Measurements from ENCODE around the gene STIP1. TPM values are rescaled to one million over a fixed set of nuclear protein-coding genes. Genes with fewer than 3 reads are reported as not detected.

The STIP1 gene
- total and polyA plus RNA-seq, 2 donors (not counting 3 experiments of a cell fraction or from before 2014, with no cell fraction given): 117 to 226 TPM

- ChIA-PET POLR2A (interaction anchor here (0.9 to 1.6 kb wide), 2 partner anchors 16 to 136 kb away, joined by 3 to 6 read pairs; partner anchors contain the start of genes MACROD1, PRDX5 and TRMT112), CTCF (interaction anchor here (0.6 to 1.6 kb wide), 9 partner anchors 15 to 180 kb away, joined by 3 to 5 read pairs (median 3); partner anchors contain the start of gene MACROD1)
- Histone ChIP-seq H3K9me1 (replicated peaks; ENCODE audit: control insufficient read depth, extremely low read depth, insufficient read depth, low read length) (no peaks in the 10 kb centered on the region), H3K27ac (ENCODE audit: insufficient read depth, low read depth, low read length) (peak overlapping the region; percentile 29), H2AFZ (ENCODE audit: low read depth, low read length) (peak overlapping the region; percentile 22), H3K9me3 (replicated peaks; ENCODE audit: control insufficient read depth, insufficient read depth, low read length) (no peaks in the 10 kb centered on the region), H3K4me3 (replicated peaks in 1 of 3; ENCODE audit: insufficient read depth in 1 of 3, low read depth in 1 of 3, low read length in 3 of 3) (no peak overlapping the region), H3K36me3 (ENCODE audit: control insufficient read depth in 2 of 2, extremely low read depth in 1 of 2, insufficient read depth in 2 of 2, low read length in 2 of 2) (no peaks in the 10 kb centered on the region), H3K4me1 (ENCODE audit: control insufficient read depth, extremely low read depth, insufficient read depth, low read length) (peaks cover 14% of the 10 kb centered on the region), H3K4me2 (ENCODE audit: insufficient read depth, low read length) (no peak overlapping the region), H3K27me3 (ENCODE audit: control insufficient read depth in 2 of 2, insufficient read depth in 2 of 2, low read length in 2 of 2) (no peaks in the 10 kb centered on the region), H4K20me1 (replicated peaks; ENCODE audit: control insufficient read depth, extremely low read depth, insufficient read depth, low read length) (no peaks in the 10 kb centered on the region), H3K79me2 (ENCODE audit: control insufficient read depth, insufficient read depth, low read length) (peaks cover 17% of the 10 kb centered on the region), H3K9ac (replicated peaks; ENCODE audit: extremely low read depth, insufficient read depth, low read length) (no peak overlapping the region)
- intact Hi-C loops (cut with micrococcal nuclease) (loop anchor here (1.0 kb wide), 1 partner anchor 15 kb away; the partner anchor contains the start of gene MACROD1), dilution Hi-C loops (cut with MboI; ENCODE audit: extremely low pct_ligation_motif_present, low sequenced_read_pairs) (no loop called here)
- BruUV-seq (replicated peaks): no TSS peak
- TF ChIP-seq POLR2AphosphoS5 (IDR thresholded peaks at IDR 0.05; ENCODE audit: insufficient read depth, low read depth, low read length) (peak; percentile 83), MAX (IDR thresholded peaks at IDR 0.05; ENCODE audit: insufficient read depth, insufficient read length) (peak; percentile 97), FOS (IDR thresholded peaks at IDR 0.05; ENCODE audit: borderline replicate concordance, insufficient read depth, low read length) (peak; percentile 73), POLR2A (IDR thresholded peaks at IDR 0.05; ENCODE audit: low read depth, low read length) (peak; percentile 89), MYC (IDR thresholded peaks at IDR 0.05; ENCODE audit: low read depth, low read length) (no peak), JUN (IDR thresholded peaks at IDR 0.05; ENCODE audit: borderline replicate concordance, insufficient read depth, insufficient read length, low read depth) (peak; percentile 67)
- FAIRE-seq (peak; percentile 99), DNase-seq (ENCODE audit: low read depth, low spot score) (peak; percentile 95)
Observed at GRCh38 chr11:64181506-64182411, 4.2 kb upstream of the STIP1 start.
